Measurements from ENCODE around the gene ADGRA3.
"Not testable (repeated sequence)": the region's sequence is repeated elsewhere in the genome, so short reads cannot be mapped to it uniquely, and the experiment has no call there.

Gene ADGRA3

DNA sequence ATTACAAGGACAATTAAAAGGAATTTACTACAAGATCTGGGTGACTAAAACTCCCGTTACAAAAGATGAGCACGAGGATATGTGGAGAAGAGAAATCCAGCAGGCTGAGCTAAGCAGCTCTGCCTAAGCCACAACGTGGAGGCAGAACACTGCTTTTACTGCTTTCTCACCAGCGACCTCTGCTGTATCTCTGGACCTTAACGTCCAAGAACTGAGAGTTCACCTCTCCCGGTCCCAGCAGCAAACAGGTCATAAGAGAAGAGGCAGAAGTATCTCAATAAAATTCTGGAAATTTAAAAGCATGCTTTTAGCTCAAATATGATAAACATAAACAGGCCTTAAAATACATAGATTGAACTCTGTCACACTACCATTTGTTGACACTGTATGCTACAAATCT lies 81.0 kb downstream of the ADGRA3 start:
- peak; percentile 41 for DNase-seq (ENCODE audit: low spot score)

DNA sequence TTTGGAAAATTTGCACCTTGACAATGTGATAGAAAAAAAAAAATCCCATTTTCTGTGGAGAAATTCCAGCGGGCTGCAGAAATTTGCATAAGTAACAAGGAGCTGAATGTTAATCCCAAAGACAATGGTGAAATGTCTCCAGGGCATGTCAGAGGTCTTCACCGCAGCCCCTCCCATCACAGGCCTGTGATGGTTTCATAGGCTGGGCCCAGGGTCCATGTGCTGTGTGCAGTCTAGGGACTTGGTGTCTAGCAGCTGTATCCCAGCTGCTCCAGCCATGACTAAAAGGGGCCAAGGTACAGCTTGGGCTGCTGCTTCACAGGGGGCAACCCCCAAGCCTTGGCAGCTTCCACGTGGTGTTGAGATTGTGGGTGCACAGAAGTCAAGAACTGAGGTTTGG lies 85.2 kb downstream of the ADGRA3 start:
- no peak for DNase-seq (ENCODE audit: low spot score)

DNA sequence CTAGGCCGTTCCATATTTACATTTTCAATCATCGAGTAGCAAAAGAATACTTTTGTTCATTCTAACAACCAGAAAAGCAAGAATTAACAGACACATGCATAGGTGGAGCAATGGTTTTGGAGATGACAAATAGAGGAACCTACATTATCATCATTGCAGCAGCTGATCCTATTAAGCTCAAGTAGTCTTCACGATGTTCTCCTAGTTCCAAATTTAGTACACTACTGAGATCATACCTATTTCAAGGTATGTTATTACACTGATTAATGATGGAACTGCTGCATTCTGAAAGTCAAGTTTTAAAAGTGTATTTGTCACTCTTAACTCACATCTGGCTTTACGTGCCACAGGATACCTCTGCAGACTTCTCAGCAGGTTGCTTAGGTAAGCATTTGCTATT lies 87.4 kb downstream of the ADGRA3 start:
- no peak for DNase-seq (ENCODE audit: low spot score)

DNA sequence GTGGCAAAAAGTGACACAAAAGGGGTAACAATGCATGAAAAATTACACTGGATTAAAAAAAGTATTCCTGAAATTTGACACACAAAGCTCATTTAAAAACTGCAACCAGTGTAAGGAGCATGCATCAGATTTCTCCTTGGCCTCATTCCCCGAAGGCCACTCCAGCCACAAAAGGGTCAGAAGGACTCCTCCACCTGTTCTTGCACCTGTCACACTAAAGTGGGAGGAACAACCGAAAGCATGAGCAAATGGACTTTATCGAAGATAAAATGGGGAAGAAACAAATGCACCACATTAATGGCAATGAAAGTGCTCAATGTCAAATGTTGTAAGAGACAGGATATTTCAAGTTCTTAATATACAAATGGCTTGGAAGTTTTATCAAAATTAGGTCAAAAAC lies 88.2 kb downstream of the ADGRA3 start:
- DNase-seq (ENCODE audit: low spot score), result no peak

DNA sequence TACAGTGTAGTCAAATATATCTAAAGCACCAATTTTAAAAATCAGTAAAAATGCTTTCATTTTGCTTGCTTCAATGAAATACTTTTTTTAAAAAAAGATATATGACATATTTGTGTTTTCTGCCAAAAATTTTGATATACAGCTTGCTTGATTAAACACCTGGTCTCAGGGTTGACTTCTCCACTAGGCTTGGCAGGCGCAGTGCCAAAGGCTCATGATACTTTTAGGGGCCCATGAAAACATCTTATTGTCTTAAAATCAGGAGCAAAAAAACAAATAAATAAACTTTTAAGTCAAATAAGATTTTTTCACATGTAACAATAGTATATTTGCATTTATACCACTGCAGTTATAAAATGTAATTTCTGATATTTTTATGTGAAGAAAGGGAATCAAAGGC lies 95.6 kb downstream of the ADGRA3 start:
- no peak for DNase-seq (ENCODE audit: low spot score)

DNA sequence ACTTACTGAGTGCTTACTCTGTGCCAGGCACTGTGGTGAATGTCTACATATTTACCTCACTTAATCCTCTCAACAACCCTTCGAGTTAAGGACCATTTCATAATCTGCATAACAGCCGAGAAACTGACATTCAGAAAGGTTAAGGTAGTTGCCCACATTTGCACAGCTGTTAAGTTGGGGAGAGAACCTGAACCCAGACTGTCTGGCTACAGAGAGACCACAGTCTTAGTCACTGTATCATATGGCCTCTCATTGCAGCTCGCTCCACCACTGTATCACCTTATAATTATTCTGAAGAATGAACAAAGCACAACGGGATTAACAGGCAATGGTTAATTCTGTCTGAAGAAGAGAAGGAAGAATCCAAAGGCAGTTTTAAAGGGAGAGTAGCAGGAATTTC lies 98.5 kb downstream of the ADGRA3 start:
- DNase-seq (ENCODE audit: low spot score), result no peak

DNA sequence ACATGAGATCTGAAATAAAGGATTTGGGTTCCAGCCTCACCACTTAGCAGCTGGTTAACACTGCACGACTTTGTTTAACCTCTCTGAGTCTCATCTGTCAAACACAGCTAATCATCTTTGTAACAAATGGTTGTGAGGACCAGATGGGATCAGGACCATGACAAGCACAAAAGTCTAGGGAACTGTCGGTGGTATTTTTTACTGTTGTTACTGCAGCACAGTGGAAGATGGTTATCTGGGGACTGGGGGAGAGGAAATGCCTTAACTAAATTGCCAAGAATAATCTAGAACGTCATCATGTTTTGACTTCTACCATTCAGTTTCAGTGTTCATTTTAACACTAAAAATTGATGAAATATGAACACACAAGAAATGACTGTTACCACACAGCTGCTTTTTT lies 99.5 kb downstream of the ADGRA3 start:
- DNase-seq (ENCODE audit: low spot score), result no peak

DNA sequence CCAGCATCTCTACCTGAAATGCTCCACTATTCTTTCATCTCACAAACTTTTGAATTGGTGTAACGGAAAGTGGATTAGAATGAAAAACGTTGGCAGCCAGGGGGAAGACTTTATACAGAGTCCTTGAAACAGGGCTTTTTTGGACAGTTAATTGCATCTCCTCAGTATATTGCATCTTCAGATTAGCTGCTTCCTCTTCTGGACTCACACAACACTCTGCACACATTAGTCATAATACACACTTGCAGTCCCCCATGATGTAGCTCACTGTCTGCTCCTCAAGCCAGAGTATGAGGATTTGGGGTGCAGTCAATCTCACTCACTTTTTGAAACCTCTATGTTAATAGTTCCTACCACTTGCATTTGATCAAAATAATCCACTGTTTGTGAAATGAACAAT lies 101.0 kb downstream of the ADGRA3 start:
- no peak for DNase-seq (ENCODE audit: low spot score)

DNA sequence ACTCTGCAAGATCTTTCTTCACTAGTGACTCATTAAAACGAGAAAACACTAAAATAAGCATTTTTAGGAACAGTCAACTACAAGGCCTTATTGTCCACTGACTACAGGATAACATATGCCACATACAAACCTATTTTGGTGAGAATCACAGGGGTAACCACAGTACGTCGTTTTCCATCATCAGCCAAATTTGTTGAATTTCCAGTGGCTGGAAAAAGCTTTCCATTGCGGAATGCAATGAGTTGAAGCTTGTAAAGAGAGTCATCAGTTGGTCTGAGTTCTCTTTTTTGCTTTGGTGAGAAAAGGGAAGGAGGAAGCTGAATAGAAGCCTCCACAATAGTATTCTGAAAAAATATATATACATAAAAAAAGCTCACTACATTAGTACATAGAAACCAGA lies 102.4 kb downstream of the ADGRA3 start:
- DNase-seq (ENCODE audit: low spot score), result no peak

DNA sequence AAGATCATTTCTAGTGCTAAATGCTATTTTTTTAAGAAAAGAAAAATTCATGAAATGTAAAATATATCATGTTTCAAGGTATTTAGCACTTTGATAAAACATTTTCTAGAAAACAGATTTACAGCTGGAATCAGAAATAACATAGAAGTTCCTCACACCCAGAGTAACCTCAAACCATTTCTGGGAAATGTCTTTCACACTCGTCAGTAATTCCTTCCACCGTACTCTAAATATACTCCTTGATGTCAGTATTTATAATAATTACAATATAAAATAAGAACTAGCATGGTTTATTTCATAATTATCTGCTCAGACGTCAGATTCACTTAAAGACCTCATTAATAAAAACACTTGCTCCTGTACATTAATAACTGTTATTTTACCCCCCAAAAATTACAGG lies 103.9 kb downstream of the ADGRA3 start:
- DNase-seq (ENCODE audit: low spot score), result no peak

DNA sequence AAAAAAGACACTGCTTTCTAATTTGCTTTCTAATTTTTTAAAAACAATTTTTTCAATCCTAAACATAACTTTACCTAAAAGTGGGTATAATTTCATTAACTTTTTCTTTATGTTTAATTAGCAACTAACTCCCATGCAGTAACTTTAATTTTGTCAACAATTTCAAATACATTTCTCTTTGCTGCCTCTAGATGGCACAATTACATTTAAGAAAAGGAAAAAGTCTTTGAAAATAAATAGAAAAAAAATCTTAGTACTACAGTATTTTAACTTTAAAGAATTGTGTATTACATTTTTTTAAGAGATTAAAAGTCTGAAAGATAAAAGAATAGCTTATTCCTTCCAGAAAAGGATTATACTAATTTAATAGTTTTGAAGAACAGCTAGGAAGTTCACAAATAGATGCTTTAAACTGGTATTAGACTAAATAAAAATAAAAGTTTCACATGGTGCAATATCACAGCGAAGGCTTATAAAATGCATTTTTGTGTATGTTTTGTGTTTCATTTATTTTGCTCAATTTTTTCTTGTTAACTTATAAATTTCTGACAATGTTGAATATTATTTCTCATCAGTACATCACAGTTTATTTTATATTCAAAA lies 105.1 kb downstream of the ADGRA3 start:
- no peak for DNase-seq (ENCODE audit: low spot score)

DNA sequence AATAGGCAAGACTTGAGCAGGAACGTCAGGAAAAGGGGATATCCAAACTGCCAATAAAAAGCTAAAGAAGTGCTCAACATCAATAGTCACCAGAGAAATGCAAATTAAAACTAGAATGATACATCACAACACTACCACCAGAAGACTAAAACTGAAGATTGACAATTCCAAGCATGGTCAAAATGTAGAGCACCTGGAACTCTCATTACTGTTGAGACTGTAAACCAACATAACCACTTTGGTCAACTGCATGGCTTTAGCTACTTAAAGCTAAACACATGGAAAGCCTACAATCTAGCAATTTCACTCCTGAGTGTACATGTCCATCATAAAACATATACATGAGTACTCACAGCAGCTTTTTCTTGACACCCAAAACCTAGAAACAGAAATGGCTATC lies 107.4 kb downstream of the ADGRA3 start:
- DNase-seq (ENCODE audit: low spot score), result no peak

DNA sequence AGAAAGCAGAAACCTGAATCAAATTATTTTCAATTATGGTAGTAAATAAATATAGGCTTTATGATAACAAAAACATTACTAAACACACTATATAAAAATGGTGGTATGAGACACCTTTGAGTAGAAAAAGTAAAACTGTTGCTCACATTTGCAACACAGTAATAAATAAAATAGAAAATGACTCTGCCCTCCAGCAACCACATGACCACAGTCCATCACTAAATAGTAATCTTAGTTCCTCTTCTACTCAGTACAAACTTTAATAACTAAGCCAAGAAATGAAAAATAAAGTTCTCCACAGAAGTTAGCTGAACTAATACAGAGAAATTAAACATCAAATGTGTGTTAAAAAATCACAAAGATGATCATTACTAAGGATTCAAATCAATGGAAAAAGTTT lies 108.5 kb downstream of the ADGRA3 start:
- DNase-seq (ENCODE audit: low spot score), result no peak

DNA sequence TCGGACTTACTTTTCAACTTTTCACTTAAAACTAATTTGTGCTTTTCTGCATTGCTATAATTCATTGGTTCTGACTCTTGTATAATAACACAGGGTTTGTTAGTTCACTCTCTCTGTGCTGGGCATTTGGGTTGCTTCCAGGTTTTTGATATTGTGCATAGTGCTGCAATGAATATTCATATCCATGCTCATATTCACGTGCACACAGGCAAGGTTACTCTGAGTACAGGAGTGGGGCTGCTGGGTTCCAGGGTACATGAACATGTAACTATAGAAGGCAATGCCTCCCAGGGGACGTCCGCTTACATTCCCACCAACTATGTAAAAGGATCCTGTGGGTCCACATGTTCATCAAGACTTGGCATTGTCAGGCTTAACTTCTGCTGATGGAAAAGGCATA lies 117.2 kb downstream of the ADGRA3 start:
- no peak for DNase-seq (ENCODE audit: low spot score)

DNA sequence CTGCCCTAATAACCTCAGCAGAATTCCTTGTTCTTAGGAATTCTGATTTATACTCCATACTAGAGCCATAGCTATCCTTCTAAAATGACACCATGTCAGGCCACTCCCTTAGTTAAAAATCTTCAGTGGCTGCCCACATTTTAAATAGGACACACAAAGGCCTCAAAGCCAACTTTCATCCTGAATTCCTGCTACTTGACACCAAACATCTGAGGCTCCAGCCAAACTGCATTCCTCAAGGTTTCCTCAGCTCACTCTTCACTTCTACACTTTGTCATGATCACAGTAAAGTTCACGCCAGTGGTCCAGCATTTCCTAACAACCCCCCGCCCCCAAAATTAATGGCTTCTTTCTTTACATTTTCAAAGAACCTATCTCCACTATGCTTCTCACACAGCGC lies 124.3 kb downstream of the ADGRA3 start:
- no peak for DNase-seq (ENCODE audit: low spot score)

DNA sequence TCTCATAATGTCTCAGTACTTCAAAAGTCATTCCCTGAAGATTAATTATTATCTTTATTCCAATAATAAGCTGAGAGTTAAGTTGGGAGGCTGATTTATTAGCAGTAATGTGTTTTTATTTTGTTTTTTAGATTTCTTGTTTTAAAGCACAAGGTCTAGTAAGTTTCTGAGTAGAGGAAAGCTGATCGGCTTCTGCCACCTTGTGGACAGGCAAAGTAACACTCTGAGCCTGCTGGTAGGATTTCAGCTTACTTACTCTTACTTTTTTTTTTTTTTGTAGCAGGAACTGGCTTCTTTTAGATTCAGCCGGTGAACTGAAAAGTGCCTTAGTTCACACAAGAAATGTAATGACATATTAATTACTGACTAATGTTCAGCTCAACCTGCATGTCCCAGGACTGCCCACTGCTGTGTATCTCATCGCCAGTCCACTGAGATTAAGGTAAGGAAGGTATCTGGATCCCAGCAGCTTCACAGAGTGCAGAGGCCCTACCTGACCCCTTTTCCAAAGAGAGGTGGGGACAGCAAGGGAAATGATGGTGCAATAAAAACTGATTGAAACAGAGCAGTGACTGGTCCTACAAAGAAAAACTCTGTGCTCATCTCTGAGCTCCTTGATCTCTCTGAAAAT lies 126.5 kb downstream of the ADGRA3 start:
- peak; percentile 62 for DNase-seq (ENCODE audit: low spot score)

DNA sequence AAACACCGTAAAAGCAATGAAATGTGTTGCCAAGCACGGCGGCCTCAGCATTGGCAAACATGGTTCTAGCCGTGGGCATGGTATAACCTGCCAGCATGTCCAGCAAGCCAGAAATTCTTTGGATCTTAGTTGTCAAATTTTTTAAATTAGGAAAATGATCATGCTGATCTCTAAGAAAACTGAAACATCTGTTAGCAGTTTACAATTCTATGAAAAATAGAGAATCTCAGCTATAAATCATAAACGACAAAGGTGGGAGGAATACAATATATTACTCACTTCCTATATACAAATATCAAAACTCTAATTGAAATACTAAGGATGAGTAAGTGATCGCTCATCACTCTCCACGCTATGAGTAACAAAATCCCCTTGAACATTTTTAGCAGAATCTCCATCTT lies 130.3 kb downstream of the ADGRA3 start:
- no peak for DNase-seq (ENCODE audit: low spot score)

DNA sequence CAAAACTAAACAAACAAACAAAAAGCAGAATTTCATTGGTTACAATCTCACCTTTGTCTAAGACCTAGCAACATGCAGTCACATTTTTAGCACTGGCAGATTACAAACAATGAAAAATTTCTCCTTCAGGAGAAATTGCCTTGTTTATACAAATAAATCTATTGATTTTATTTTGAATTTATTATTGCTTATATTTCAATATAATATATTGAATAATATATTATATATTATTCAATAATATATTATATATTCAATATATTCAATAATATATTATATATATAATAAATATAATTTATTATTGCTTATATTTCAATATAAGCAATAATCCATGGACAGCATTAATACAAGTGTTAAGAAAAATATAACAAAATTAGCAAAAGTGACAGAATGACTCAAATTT lies 131.7 kb downstream of the ADGRA3 start:
- DNase-seq (ENCODE audit: low spot score), result no peak

DNA sequence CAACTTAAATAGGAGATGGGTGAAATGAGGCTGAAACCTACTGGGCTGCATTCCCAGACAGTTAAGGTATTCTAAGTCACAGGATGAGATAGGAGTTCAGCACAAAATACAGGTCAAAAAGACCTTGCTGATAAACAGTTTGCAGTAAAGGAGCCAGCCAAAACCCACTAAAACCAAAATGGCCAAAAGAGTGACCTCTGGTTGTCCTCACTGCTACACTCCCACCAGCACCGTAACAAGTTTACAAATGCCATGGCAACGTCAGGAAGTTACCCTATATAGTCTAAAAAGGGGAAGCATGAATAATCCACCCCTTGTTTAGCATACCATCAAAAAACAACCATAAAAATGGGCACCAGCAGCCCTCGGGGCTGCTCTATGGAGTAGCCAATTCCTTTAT lies 133.7 kb downstream of the ADGRA3 start:
- DNase-seq (ENCODE audit: low spot score), result not testable (repeated sequence)

DNA sequence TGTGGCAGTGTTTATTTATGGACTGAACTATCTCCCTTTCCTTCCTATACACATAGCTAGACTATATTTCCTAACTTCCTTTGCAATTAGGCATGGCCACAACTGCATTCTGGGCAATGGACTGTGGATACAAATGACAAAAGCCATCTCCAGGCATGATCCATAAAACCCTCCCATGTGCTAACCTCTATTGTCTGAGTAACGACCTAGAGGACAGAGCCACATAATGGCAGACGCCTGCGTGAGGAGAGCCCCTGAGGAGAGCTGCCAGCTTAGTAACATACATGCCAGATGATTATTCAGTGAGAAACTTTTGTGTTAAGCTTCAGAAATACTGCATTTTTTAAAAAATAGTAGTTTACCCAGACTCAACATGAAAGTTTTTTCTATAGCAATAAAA lies 142.9 kb downstream of the ADGRA3 start:
- no peak for DNase-seq (ENCODE audit: low spot score)

DNA sequence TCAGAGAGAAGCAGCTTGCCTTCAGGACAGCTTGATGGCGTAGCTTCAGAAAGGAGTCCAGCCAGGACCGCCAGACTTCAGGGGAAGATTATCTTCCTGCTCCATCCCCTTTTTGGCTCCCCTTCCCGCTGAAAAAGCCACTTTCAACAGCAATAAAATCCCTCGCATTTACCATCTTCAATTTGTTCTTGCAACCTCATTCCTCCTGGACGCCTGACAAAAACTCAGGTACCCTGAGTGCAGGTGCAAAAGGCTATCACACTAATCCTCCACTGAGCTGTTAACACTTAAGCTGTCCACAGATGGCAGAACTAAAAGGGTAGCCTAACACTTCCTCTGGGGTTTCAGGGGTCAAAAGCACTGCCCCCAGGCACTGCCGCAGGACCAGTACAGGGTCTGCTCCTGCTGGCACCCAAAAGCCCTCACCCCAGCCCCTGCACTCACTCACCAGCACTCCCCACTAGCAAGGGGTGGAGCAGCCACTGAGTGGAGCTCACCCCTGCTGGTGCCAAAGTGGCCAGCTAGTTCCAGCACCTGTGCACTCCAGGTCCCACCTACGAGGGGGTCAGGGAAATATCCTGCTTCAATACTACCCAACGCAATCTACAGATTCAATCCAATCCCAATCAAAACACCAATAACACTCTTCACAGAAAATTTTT lies 145.8 kb downstream of the ADGRA3 start:
- DNase-seq (ENCODE audit: low spot score), result no peak

DNA sequence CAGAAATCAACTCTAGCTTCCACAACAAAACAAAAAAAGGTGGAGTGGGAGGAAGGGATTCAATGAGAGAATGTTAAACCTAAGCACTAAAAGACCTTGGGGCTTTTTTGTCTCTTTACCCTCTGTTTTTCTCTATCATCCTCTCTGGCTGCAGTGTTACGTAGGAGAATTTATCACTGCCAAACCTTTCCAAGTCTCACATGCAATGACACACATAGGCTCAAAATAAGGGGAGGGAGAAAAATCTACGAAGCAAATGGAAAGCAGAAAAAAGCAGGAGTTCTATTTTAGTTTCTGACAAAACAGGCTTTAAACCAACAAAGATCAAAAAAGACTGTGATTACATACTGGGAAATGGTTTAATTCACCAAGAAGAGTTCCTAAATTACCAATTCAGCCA lies 152.1 kb downstream of the ADGRA3 start:
- DNase-seq (ENCODE audit: low spot score), result no peak

DNA sequence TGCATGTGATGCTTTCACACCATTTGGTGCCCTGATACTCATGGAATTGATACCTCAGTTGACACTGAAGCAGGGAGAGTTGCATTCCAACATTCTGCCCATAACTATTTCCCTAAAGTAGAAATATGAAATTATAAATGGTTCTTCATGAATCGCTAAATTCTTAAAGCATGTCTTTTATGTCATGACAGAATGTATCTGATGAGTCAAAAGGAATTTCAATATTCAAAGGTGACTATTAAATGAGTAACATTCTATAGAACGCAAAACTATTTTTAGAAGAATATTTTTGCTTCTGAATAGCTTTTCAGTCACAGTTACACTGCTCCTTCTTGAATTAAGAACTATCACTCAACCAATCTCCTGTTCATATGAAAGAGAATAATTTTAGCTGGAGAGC lies 152.8 kb downstream of the ADGRA3 start:
- DNase-seq (ENCODE audit: low spot score), result no peak

Data from iPS-NIHi11 (cell line).